HG03469 (cell line): ENCODE measurements around the gene SLC7A7.
"Not testable (repeated sequence)": the region's sequence is repeated elsewhere in the genome, so short reads cannot be mapped to it uniquely, and the experiment has no call there.

Source experiments
- ATAC-seq: cut with Tn5 transposase; IDR thresholded peaks from one replicate; pipeline ENCODE4 v1.9.1; 2021; ENCODE audit warnings: mild to moderate bottlenecking, moderate library complexity, moderate number of reproducible peaks; ENCODE audit not compliant: unreplicated experiment

Gene SLC7A7

DNA sequence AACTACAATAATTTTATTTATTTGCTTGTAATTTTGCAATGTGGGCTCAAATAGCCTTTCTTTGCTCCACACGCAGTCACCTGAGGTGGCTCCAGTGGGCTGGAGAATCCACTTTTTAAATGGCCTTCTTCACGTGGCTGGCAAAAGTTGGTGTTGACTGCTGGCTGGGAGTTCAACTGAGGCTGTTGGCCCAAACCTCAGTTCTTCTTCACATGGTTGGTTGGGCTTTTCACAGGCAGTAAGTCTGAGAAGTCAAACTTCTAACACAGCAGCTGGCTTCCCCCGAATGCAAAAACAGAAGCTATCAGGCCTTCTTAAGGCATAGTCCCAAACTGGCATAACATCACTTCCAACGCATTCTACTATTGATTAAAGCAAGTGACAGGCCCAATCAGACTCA lies 50.9 kb downstream of the SLC7A7 start:
- ATAC-seq = no peak

DNA sequence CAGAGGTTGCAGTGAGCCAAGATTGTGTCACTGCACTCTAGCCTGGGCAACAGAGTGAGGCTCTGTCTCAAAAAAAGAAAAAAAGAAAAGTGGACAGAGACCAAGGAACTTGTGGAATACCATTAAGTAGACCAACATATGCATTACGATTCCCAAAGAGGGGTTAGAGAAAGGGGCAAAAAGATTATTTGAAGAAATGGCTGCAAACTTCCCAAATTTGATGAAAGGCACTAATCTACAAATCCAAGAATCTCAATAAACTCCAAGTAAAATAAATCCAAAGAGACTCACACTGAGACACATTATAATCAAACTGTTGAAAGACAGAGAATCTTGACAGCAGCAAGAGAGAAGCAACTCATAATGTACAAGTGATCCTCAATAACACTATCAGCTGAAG lies 53.5 kb downstream of the SLC7A7 start:
- no peak for ATAC-seq

DNA sequence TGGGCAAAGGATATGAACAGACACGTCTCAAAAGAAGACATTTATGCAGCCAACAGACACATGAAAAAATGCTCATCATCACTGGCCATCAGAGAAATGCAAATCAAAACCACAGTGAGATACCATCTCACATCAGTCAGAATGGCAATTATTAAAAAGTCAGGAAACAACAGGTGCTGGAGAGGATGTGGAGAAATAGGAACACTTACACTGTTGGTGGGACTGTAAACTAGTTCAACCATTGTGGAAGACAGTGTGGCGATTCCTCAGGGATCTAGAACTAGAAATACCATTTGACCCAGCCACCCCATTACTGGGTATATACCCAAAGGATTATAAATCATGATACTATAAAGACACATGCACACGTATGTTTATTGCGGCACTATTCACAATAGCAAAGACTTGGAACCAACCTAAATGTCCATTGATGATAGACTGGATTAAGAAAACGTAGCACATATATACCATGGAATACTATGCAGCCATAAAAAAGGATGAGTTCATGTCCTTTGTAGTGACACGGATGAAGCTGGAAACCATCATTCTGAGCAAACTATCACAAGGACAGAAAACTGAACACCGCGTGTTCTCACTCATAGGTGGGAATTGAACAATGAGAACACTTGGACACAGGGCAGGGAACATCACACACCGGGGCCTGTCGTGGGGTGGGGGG lies 57.1 kb downstream of the SLC7A7 start:
- not testable (repeated sequence) for ATAC-seq

DNA sequence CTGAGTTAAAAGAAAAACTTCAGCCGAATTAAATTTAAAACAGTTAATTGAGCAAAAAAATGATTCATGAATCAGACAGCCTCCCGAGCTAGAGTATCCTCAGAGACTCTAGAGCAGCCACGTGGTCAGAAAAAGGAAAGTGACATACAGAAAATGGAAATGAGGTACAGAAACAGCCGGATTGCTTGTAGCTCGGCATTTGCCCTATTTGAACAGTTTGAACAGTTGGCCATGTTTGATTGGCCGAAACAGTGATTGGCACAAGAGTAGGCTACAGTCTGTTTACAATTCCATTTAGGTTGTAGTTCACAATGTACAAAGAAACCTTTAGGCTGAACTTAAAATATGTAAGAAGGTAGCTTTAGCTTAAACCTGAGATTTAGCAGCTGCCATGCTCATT lies 61.6 kb downstream of the SLC7A7 start:
- no peak for ATAC-seq

DNA sequence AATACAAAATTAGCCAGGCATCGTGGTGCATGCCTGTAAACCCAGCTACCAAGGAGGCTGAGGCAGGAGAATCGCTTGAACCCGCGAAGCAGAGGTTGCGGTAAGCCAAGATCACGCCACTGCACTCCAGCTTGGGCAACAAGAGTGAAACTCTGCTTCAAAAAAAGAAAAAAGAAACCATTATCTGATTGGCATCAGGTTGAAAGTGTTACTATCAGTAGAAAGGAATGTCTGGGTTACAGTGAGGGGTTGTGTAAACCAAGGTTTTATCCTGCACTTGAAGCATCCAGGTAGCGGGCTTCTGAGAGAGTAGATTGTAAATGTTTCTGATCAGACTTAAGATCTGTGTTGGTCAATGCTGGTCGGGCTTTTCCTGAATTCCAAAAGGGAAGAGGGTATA lies 62.8 kb downstream of the SLC7A7 start:
- ATAC-seq = no peak

DNA sequence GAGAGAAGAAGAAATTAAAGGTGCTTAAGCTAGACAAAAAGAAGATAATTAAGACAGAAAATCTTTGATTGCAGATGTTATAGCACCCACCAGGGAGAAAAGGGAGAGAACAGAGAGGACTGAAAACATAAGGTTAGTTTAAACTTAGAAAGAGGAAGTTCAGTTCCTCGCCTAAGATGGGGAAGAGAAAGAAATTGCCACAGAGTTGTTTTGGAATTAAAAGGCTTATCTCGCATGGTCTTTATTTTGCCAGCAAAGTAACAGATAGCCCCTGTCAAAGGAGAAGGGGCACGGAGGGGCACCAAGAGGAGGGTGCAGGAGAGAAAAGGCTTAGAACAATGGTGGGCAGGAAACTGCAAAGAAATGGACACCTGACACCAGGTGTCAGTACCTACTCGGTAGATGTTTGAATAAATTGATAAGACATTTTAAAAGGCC lies 66.6 kb downstream of the SLC7A7 start:
- ATAC-seq = no peak

DNA sequence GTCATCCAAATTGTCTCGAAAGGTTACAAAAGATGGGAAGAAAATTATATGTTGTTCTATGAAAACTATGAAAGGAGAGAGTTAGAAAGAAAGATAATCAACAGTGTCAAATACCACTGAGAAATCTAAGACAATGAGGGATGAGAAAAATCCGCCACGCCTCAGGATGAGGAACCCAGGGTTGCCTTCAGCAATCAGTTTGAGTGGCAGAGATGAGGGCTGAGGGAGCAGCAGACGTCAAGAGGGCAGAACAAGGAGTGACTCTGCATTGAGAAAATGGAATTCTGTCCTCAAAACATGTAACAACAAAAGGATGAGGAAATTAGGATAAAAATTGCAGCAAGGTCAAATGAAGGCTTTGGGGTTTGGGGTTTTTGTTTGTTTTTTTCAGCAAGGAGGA lies 67.0 kb downstream of the SLC7A7 start:
- no peak for ATAC-seq

DNA sequence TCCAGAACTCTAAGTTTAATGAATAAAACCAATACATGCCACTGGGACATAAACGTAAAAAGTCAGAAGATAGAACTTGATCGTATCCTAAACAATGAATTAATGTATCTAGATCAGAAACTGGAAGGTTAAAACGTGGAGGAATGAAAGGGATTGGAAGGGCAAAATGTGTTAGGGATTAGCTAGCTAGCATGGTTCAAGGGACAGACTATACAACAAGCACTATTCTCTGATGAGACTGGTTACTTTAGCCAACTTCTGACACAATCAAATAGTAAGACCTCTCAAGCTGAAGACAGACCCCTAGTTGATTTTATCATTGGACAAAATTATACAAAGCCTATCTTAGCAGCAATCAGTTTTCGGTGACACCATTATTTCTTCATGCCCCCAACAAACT lies 67.5 kb downstream of the SLC7A7 start:
- ATAC-seq = no peak

DNA sequence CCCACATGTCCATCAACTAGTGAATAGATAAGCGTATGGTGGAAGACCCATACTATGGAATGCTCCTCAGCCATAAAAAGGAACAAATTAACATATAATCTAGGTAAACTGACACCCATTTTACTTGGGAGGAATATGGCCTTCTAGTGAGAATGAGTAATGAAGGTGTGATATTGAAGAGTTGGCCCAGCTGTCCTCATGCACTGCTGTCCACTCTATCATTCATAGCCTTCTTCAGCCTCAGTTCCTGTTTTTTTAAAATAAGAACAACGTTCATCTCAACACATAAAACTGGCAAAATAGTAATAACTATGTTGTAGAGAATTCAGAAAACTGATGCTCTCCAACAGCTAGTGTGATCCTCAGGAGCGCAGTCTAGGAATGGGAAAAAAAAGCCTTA lies 75.2 kb downstream of the SLC7A7 start:
- ATAC-seq = no peak

DNA sequence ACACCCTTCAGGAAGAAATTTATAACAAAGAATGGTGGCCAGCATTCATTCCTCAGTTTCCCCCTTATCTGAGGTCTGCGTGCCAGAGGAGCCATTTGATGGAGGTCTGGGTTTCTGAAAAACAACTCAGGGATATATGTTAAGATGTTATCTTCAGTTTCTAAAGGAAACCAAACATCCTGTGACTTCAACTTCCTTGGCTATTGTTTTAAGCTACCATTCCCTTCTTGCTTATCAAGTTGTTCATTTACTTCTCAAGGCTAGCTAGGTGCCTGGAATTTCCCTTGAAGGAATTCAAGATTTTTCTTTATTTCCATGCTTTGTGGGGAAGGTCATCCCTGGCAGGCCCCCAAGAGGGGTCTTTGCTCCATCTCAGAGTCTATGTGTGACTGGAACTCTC lies 75.8 kb downstream of the SLC7A7 start:
- no peak for ATAC-seq

DNA sequence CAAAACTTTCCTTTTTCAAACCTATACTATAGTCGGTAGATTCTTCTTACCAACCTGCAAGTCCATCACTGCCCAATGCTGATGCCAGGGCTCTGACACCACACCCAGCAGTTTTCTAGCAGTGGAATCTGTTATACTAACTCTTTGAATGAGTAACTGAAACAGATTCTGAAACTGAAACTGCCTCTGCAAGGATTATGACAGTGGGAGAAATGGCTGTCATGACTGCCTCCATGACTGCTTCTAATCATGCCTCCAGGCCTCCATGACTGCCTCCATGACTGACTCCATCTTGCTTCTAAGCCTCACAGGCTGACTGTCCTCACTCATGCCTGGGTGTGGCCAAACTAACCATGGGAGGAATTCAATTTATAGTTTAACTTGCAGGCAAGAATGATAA lies 78.2 kb downstream of the SLC7A7 start:
- peak; percentile 70 for ATAC-seq

DNA sequence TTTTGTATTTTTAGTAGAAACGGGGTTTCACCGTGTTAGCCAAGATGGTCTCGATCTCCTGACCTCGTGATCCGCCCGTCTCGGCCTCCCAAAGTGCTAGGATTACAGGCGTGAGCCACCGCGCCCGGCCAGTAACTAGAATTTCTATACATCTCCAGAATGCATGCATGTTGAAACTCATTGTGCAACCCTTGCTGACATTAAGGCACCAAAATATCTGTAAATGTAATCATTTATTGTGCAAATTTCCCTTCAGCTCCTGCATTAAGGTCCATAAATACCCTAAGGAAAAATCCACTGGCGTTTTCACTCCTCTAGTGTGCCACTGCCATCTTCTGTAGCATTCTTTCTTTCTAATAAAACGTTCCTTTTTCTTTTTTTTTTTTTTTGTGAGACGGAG lies 78.9 kb downstream of the SLC7A7 start:
- ATAC-seq = not testable (repeated sequence)

DNA sequence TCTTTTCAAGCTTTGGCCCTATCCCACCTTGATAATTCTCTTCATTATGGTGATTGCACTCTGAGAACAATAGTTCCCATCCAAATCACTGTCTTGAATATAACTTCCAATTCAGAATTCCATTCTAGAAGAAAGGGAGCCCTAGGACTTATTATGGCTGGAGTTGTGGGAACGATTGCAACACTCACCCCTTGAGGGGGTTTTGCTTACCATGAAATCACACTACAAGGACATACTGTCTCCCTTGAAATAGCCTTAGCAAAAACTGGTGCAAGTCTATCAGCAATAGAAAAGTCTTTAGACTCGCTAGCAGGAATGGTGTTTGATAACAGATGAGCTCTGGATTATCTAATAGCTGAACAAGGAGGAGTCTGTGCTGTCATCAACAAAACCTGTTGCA lies 80.1 kb downstream of the SLC7A7 start:
- ATAC-seq = no peak

DNA sequence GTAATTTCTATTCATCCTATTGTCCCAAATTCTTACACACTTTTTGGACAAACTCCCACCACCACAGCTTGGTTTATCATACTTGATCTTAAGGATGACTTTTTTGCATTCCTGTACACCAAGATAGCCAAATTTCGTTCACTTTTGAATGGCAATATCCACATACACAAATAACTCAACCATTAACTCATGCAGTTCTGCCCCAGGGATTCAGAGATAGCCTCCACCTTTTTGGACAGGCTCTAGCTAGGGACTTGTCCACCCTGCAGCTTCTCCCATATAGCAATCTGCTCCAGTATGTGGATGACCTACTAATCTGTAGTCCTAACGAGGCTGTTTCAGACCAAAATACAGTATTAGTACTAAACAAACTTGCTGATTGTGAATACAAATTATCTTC lies 81.4 kb downstream of the SLC7A7 start:
- no peak for ATAC-seq

DNA sequence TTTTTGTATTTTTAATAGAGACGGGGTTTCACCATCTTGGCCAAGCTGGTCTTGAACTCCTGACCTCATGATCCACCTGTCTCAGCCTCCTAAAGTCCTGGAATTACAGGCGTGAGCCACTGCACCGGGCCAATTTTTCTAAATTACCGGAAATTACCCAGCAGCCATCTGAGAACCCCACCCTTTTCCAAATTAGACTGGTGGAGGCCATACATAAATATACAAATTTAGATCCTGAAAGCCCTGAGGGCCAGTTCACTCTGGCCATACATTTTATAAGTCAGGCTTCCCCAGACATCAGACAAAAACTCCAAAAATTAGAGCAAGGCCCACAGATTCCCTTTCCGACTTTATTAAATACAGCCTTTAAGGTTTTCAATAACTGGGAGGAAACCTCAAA lies 83.2 kb downstream of the SLC7A7 start:
- not testable (repeated sequence) for ATAC-seq

DNA sequence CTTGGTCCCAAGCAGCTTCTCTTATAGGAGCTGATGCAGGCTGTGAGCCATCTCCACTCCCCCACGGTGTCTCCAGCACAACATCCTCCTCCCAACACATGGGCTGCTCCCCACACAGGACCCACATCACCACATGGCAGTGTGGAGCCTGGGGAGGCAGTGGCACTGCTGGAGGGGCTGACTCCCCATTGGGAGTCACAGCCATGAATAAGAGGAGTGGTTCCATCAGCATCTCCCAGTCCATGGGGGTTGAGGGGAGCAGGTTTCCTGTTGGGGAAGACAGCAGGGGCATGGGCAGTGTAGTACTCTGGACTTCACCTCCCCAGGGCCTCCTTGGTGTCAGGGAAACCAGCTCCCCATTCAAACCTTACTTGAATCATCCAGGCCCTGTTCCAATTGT lies 89.2 kb downstream of the SLC7A7 start:
- no peak for ATAC-seq

DNA sequence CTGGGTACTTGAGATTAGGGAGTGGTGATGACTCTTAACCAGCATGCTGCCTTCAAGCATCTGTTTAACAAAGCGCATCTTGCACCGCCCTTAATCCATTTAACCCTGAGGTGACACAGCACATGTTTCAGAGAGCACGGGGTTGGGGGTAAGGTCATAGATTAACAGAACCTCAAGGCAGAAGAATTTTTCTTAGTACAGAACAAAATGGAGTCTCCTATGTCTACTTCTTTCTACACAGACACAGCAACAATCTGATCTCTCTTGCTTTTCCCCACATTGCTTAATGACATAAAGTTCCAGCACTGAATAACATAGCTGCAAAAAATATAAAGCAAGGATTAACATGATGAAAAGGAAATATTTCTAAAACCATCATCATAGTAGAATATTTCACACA lies 89.9 kb downstream of the SLC7A7 start:
- not testable (repeated sequence) for ATAC-seq

DNA sequence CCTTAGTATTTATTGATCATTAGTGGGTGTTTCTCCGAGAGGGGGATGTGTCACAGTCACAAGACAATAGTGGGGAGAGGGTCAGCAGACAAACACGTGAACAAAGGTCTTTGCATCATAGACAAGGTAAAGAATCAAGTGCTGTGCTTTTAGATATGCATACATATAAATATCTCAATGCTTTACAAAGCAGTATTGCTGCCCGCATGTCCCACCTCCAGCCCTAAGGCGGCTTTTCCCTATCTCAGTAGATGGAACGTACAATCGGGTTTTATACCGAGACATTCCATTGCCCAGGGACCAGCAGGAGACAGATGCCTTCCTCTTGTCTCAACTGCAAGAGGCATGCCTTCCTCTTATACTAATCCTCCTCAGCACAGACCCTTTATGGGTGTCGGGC lies 90.4 kb downstream of the SLC7A7 start:
- not testable (repeated sequence) for ATAC-seq

DNA sequence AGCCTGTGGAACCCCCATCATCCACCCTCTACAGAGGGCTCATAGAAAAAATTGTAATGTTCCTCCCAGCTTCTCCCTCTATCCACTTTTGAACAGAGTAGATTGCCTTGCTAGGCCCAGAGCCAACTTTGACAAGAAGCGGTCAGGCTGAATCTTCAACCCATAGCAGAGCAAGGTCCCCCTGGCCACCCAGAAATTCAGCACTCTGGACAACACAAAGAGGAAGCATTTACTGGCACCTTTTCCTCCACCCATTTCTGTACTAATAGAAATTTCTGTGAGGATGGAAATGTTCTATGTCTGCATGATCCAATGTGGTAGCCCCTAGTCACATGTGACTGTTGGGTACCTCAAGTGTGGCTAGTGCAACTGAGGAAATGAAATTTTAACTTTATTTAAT lies 91.4 kb downstream of the SLC7A7 start:
- ATAC-seq = no peak
